NK-92 (cell line): ENCODE results near the gene TBC1D24.

Experiments used
- DNase-seq: peaks from one replicate; lab custom pipeline; 2025; ENCODE audit not compliant: unreplicated experiment; lab: John Stamatoyannopoulos, UW

Gene TBC1D24

DNA sequence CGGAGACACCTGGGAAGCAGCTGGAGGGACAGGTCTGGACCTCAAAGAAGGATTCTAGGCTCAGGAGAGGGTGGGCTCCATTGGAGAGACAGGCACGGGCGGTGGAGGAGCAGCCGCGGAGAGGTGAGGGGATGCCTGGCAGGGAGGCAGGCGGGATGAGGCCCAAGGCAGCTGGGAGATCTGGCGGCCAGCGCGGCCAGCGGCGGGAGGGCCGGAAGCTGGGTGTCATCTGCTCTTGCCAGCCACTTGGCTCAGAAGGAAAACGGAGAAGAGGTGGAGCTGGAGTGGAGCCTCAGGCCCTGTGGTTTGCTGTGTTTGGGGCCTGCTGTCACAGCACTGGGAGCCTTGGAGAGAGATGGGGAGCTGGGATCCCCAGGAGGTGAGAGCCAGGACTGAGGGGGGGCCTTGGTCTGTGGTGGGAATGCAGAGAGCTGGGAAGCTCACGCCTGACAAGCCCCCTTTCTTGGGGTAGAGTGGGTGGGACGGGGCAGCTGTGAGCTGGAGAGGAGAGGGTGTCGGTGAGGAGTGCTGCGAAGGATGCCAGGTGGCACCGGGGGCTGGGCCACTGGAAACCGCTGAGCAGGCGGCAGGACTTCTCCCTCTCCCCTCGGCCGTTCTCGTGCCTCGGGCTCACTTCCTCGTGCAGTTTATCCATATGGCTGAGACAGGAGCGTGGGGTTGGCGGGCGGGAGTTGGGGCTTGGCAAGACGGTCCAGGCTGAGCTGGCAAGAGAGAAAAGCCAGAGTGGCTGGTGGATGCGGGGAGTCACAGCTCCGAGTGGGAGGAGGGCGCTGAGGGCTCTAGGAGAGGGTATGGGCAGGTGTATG, 8.0 kb downstream of the TBC1D24 start:
- DNase-seq, result no peak

DNA sequence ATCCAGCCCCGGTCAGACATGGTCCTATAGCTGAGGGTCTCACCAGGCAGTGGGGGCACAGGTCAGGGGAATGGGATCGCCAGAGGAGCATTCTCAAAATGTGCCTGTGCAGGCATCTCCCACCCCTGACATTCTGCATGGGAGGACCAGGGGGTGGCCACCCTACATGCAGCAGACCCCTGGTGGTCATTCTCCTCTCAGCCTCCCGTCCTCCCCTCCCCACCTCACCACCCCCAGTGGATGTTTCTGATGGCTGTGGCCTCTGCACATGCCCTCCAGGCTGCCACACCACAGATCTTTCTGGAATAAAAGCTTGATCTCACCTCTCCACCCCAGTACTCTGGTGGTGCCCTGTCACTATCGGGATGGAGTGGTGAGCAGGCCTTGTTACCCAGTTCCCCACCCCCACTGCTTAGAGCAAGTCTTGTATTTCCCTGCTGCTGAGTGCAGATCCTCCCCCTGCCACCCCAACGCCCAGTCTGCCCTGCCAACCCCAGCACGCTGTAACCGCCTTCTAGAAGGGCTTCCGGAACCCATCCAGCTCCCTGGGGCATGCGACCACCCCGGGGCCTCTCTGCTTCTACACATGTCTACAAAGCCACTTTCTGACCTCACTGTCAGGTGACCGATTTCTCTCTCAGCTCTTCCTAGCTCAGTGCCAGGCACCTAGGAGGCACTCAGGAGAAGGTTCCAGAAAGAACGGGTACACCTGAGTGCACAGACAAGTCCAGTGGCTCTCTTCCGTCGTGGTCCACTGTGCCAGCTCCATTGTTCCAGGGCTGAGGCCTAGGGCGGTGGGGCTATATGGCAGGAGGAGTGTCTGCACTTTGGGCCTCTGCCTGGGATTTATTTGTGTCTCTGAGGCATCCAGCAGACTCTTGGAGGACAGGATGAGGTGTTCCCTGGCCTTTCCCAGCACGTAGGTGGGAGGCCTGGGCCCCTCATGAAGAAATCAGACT, 9.3 kb downstream of the TBC1D24 start:
- DNase-seq, result no peak

DNA sequence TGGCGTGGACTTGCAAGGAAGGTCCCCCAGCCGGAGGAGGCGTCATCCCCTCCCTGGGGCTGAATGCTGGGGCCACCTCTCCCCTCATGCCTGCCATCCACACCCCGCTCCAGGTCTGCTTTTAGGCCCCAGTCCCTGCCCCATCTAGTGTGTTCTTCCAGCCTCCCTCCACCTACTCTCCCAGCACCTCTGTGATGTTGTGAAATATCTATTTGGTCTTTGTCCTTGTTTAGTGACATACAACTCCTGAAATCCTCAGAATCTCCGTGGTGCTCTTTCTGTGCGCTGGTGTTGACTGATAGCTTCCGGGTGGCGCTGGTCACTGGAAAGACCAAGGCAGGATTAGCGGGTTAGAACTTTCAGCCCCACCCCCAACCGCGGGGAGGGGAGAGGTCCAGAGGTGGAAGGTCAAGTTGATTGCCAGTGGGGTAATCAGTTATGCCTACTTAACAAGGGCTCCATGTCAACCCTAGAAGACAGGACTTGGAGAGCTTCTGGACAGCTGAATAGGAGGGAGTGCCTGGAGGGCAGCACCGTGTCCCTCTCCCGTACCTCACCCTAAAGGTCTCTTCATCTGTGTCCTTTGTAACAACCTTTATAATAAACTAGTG, 10.1 kb downstream of the TBC1D24 start:
- DNase-seq, result no peak

DNA sequence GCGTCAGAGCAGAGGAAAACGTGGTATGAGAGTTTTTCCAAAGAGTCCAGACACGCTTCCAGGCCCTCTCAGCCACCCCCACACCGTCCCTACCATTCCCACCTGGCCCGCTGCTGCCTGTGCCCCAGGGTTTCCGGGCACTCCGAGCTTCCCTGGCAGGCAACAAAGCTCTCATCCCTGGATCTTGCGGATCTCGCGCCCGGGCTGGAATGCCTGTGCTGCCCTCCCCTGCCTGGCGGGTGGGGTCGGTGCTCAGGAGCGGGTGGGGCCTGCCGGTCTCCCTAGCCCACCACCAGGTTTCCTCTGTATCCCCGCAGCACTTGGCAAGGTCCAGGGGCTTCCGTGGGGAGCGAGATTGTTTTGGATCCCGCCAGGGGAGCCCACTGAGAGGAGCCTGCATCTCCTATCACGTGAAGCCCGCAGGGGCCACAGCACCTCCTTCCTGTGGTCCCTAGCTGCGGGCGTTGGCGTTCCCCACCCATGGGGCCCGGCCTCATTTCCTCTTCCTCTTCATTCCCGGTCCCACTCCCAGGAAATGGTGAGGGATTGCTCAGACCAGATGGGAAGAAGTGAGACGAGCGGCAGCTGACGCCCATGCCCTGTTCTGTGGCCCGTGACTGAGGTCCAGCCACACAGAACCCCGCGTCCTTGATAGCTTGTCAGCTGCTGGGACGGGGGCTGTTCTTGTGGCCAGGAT, 11.0 kb downstream of the TBC1D24 start:
- no peak for DNase-seq

DNA sequence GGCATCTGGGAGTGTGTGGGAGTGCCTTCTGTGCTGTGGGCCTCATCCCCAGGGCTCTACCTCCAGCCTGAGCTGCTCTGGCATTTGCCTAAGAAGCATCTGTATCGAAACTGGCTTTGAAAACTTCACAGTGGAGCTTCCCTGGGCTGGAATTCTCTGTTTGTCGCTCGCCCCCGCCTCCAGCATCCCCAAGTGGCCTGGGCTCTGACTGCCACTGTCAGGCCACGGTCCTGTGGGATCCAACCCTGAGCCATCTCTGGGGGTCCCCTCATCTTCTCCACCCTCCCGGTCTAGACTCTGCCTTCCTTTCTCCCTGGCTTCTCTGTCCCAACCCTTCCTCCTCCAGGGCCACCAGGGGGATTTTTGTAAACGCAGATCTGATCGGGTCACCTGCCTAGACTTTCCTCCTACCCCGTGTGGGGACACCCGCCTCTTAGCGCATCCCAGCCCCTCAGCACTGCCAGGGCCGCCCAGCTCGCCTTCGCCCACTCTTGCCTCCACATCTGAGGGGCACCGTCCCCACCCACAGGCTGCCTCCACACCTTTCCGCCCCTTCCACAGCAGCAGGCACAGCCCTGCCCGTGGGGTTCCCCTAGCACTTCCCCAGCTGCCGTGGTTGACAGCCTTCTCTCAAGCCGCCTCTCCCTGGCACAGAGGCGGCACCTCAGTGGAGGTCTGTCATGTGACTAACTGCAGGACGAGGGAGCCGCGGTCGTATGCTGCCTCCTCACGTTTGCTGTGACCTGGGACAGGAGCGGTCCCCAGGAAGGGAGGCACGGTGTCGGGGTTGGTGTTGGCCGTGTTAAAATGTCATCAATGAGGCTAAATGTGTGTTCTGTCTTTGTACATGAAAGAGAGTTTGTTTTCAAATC, 12.0 kb downstream of the TBC1D24 start:
- DNase-seq, result no peak

DNA sequence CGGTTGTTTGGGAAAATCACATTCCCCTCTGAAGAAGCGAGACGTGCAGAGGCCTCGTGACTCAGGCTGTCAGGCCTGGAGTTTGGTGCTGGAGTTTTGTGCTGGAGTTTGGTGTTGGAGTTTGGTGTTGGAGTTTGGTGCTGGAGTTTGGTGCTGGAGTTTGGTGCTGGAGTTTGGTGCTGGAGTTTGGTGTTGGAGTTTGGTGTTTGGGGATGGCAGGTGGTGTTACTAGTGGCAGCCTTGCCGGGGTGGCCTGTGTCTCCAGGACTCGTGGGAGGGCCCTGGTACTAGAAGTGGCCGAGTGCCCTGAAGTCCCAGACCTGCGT, 12.6 kb downstream of the TBC1D24 start:
- DNase-seq, result no peak

DNA sequence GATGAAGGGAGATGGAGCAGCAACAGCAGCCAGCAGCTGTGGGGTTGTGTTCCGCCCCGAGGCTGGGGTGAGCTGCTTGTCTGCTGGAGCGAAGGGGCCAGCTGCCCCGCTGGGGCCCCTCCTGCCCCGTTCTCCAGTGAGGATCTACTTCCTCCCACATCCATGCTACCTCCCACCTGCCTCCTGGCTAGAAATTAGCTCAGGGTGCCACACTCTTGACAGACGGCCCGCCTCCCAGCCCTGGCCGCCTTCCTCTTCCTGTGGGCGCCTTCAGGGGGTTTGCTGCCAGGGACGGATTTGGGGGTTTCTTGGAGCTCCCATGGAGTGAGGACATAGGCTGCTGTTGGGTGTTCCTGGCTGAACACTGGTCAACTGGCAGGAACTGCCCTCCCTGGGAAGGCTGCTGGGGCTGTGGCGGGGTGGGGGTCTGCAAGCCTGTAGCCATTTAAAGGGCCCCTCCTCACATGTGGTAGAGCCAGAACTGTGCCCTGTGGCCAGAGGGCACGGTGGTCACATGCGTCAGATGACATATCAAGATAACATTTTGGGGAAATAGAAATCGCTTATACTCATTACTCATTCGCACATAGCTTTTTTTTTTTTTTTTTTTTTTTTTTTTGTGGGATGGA, 13.1 kb downstream of the TBC1D24 start:
- no peak for DNase-seq

DNA sequence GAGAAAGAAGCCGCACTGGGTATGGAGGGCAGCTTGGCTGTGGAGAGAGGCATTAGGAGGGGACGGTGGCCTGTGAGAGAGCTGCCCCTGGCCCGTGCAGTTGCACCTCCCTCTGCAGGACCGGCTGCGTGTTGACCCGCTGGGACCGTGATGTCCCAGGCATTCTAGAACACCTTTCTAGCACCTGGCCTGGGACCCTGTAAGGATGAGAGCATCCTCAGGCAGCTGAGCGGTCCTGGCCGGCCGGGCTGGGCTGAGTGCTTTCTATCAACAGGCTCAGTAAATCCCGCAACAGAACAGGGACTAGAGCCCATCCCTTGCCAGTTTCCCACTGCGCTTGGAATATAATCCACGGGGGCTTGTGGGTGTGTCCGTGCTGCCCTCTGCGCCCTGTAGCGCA, 14.7 kb downstream of the TBC1D24 start:
- DNase-seq, result no peak

DNA sequence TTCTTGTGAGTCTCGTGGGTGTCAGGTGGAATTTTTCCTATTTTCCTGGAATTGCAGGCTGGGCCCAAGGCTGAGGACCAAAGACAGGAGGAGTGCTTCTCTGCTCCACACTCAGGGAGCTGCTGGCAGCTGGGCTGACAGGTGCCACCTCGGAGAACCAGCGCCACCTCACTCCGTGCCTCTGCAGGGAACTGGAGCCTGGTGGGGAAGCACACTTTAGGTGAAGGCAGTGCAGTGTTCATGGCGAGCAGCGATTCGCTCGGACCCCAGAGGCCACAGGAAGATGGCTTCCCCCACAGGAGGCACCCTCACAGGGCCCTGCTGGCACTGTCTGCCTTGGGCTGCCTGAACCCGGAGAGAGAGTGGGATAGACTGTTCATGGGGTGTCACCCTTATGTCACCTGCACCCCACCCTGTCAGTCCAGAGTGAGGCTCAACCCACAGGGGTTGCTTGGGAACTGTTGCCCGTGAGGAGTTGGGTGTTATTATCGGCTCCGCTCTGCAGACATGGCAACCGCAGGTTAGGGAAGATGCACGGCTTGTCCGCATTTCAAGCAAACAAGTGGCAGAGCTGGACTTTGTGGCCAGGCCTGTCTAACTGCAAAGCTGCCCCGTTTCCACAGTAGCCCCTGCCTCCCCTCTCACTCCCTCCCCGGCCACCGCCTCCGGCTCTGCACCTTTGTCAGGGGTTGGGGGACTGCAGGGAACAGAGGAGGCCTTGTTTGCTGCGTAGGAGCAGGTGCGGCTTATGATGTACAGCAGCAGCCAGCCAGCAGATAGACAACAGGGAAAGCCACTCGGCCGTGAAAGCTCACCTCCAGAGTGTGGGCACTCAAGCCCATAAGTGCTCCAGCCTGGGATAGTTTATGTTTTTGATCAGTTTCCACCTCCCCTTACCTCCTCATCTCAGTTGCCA, 15.5 kb downstream of the TBC1D24 start:
- no peak for DNase-seq

DNA sequence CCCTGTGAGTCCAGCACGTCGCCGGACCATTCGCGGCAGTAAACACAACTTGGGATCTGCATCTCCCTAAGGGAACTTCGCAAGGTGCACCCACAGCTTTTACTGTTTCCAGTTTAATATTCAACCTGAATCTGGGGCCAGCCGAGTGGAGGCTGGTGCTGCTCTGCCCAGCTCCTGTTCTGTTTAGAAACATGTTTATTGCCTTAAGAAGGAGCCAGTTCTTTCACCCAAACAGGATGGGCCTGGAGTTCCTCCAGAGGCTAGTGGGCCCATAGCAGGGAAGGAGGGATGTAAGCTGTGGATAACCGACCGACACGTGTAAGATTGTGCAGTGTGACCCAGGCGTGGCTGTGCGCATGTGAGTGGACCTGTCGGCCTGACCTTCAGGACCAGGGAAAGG, 17.4 kb downstream of the TBC1D24 start:
- DNase-seq, result no peak

DNA sequence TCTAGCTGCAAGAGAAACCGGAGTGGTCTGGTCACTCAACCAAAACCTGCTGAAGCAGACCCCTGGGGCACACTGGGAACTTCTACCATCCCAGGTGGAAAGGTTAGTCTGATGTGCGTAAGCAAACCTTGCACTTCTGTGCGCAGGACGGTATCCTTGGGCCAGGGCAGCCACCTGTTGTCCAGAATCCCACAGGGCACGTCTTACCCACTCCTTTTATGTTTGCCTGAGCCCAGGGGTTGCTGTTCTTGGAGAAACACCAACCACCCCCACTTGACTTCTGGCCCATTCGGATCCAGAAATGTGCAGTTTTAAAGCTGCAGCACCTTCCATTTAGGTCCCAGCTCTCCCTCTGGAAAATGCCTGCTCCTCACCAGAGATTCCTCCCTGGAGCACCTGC, 18.7 kb downstream of the TBC1D24 start:
- no peak for DNase-seq

DNA sequence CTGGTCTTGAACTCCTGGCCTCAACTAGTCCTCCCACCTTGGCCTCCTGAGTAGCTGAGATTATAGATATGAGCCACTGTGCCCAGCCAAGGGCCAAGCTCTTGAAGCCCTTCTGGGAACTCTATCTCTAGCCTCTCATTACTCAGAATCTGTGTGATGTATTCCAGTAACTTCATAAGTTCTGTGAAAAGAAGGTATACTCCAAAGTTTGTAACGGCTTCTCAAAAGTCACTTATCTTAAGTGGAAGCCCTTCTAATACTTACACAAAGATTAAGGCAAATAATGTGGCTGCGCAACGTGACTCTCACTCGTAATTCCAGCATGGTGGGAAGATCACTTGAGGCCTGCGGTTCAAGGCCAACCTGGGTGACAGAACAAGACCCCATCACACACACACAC, 19.7 kb downstream of the TBC1D24 start:
- DNase-seq, result no peak

DNA sequence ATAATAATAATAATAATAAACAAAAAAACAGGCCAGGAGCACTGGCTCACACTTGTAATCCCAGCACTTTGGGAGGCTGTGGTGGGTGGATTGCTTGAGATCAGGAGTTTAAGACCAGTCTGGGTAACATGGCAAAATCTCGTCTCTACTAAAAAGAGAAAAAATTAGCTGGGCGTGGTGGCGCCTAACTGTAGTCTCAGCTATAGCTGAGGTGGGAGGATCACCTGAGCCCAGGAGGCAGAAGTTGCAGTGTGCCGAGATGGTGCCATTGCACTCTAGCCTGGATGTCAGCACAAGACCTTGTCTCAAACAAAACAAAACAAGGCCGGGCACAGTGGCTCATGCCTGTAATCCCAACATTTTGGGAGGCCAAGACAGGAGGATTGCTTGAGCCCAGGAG, 20.1 kb downstream of the TBC1D24 start:
- no peak for DNase-seq

DNA sequence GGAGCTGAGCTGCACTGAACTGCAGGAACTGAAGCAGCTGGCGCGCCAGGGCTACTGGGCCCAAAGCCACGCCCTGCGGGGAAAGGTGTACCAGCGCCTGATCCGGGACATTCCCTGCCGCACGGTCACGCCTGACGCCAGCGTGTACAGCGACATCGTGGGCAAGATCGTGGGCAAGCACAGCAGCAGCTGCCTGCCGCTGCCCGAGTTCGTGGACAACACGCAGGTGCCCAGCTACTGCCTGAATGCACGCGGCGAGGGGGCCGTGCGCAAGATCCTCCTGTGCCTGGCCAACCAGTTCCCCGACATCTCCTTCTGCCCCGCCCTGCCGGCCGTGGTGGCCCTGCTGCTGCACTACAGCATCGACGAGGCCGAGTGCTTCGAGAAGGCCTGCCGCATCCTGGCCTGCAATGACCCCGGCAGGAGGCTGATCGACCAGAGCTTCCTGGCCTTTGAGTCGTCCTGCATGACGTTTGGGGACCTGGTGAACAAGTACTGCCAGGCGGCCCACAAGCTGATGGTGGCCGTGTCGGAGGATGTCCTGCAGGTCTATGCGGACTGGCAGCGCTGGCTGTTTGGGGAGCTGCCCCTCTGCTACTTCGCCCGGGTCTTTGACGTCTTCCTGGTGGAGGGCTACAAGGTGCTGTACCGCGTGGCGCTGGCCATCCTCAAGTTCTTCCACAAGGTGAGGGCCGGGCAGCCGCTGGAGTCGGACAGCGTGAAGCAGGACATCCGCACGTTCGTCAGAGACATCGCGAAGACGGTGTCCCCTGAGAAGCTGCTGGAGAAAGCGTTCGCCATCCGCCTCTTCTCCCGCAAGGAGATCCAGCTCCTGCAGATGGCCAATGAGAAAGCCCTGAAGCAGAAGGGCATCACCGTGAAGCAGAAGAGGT, 21.5 kb downstream of the TBC1D24 start:
- no peak for DNase-seq

DNA sequence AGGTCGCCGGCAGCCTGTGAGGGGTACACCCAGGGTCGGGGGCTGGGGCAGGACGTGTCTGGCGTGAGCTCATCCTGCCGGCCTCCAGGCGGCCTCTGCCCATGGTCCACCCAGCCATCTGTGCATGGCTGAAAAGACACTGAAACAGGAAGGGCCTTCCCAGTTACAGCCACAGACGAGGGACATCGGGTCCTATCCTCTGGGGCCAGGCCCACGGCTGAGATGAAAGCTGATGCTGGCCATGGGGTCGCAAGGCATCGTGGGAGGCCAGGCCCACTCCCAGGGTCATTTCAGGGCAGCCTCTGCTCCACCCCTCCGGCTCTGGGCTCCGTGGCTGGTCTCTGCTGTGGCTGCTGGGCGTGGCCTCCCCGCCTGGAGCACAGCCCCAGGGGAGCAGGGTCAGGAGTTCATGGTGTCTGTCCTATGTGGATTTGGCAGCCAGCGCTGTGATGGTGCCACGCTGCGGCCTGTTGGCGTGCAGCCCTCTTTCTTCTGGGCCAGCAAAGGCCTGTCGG, 22.2 kb downstream of the TBC1D24 start:
- no peak for DNase-seq

DNA sequence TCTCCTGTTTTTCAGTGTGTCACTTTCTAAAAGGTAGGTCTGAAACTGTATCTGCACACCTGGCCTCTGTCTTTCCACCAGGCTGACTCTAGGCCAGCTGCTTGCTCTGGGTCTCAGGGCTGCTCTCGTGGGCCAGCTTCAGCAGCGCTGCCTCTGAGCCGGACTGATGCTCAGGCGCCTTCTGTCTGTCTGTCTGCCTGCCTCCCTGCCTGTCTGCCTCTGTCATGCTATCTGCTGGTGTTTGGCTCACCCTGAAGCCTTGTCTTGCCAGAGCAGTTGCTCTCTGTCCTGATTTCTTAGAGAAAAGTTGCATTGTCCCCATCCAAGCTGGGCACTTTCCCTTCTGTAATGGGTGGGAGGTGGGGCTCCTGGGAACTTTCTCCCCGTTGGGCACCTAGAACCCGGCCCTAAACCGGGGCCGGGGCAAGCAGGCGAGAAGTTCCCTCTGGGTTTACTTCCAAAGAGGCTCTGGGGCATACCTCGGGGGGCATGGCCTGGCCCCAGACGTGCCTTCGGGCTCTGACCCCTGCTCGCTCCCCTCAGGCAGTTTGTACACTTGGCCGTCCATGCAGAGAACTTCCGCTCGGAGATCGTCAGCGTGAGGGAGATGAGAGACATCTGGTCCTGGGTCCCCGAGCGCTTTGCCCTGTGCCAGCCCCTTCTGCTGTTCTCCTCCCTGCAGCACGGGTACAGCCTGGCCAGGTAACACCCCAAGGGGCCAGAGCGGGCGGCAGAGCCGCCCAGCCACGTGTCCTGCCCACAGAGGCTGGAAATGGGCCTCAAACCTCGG, 23.0 kb downstream of the TBC1D24 start:
- no peak for DNase-seq
